Parathyroid adenoma (tissue), 2 donors: Measurements from ENCODE around the gene PEPD.
A peak's percentile ranks its signal among the peaks of the same experiment; 100 is the strongest.

ENCODE experiments used
- H2AFZ ChIP-seq: fragments of 300-600 bp; sonication (generic); one replicate; pipeline ENCODE4 v1.7.0; 2017; ENCODE audit warnings: antibody characterized with exemption, mild to moderate bottlenecking
- H3K27ac ChIP-seq: fragments of 300-600 bp; sonication (generic); one replicate; pipeline ENCODE4 v1.7.0; 2017
- H3K27me3 ChIP-seq: fragments of 300-600 bp; sonication (generic); one replicate; pipeline ENCODE4 v1.7.0; 2017; ENCODE audit warnings: low read length; ENCODE audit not compliant: control insufficient read depth, insufficient read depth
- H3K36me3 ChIP-seq: fragments of 300-600 bp; sonication (generic); one replicate; pipeline ENCODE4 v1.7.0; 2017; ENCODE audit warnings: low read length; ENCODE audit not compliant: control insufficient read depth, insufficient read depth
- H3K4me1 ChIP-seq: fragments of 300-600 bp; sonication (generic); one replicate; pipeline ENCODE4 v1.7.0; 2017; ENCODE audit warnings: control low read depth
- H3K4me2 ChIP-seq: fragments of 300-600 bp; sonication (generic); one replicate; pipeline ENCODE4 v1.7.0; 2017; ENCODE audit warnings: low read length
- H3K4me3 ChIP-seq: fragments of 300-600 bp; sonication (generic); one replicate; pipeline ENCODE4 v1.7.0; 2017; ENCODE audit warnings: low read depth, low read length
- H3K79me2 ChIP-seq: fragments of 300-600 bp; sonication (generic); one replicate; pipeline ENCODE4 v1.7.0; 2017; ENCODE audit warnings: control low read depth
- H3K9ac ChIP-seq: fragments of 300-600 bp; sonication (generic); one replicate; pipeline ENCODE4 v1.7.0; 2017; ENCODE audit warnings: mild to moderate bottlenecking
- H3K9me3 ChIP-seq: fragments of 300-600 bp; sonication (generic); one replicate; pipeline ENCODE4 v1.7.0; 2017; ENCODE audit warnings: low read length; ENCODE audit not compliant: control insufficient read depth
- TF ChIP-seq, protein P1 (sequence below): fragments of 300-600 bp; sonication (generic); IDR thresholded peaks from one replicate; pipeline ENCODE4 v1.7.0; 2017; ENCODE audit warnings: antibody characterized with exemption, mild to moderate bottlenecking
- donor health status: primary hyperparathyroidism.

The PEPD gene

DNA sequence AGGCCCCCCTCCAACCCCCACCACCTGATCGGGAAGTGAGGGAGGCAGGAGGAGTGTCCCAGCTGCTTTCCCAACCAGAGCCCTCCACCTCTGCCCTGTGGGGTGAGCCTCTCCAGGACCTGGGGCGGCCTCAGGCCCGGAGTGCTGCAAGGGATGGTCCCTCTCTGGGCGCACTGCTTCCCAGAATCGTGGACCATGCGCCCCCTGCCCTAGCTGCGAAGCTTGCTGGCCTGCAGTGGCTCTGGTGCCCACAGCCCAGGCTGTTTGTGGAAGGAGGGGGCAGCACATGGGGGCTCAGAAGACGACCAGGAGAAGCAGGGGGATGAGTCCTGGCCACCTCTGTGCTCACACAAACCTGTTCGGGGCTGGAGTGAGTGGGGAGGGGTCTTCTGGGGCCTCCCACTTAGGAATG, 114.4 kb downstream of the PEPD start:
- no peaks in the 10 kb centered on the region for H3K4me1 ChIP-seq
- no peak overlapping the region for H3K27ac ChIP-seq
- H3K4me3 ChIP-seq: no peak overlapping the region
- no peak overlapping the region for H3K9ac ChIP-seq
- no peaks in the 10 kb centered on the region for H3K79me2 ChIP-seq
- TF ChIP-seq, protein P1, sequence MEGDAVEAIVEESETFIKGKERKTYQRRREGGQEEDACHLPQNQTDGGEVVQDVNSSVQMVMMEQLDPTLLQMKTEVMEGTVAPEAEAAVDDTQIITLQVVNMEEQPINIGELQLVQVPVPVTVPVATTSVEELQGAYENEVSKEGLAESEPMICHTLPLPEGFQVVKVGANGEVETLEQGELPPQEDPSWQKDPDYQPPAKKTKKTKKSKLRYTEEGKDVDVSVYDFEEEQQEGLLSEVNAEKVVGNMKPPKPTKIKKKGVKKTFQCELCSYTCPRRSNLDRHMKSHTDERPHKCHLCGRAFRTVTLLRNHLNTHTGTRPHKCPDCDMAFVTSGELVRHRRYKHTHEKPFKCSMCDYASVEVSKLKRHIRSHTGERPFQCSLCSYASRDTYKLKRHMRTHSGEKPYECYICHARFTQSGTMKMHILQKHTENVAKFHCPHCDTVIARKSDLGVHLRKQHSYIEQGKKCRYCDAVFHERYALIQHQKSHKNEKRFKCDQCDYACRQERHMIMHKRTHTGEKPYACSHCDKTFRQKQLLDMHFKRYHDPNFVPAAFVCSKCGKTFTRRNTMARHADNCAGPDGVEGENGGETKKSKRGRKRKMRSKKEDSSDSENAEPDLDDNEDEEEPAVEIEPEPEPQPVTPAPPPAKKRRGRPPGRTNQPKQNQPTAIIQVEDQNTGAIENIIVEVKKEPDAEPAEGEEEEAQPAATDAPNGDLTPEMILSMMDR: no peak
- no peak overlapping the region for H2AFZ ChIP-seq
- no peaks in the 10 kb centered on the region for H3K36me3 ChIP-seq
- no peaks in the 10 kb centered on the region for H3K27me3 ChIP-seq
- no peaks in the 10 kb centered on the region for H3K9me3 ChIP-seq
- no peak overlapping the region for H3K4me2 ChIP-seq

DNA sequence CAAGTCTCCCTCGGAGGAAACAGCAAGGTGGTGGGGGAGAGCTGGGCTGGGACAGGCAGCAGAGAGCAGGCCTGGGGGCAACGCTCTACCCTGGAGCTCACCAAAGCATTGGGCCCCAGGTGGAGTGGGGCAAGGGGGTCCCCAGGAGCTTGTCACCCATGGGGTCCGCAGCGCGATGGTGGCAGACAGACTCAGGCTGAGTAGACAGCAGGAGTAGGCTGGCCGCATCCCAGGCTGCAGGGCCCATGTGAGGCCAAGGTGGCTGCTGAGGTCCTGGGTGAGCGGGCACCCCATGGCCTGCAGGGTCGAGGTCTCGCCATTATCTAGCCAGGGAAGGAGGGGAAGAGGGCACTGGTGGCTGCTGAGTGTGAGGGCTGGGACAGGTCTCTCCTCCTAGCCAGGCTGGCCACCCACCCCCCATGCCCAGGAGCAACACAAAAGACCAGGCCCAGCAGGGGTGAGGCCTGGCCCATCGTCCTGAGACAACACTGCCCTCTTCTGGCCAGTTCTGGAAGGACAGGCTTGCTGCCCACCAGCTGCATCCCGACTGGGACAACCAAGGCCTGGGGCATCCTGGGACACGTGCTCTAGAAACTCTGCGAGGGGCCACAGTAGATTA, 115.0 kb downstream of the PEPD start:
- Histone ChIP-seq H3K36me3 (no peaks in the 10 kb centered on the region), H3K4me2 (no peak overlapping the region), H3K27me3 (no peaks in the 10 kb centered on the region), H3K9ac (no peak overlapping the region), H3K27ac (no peak overlapping the region), H2AFZ (no peak overlapping the region), H3K4me1 (no peaks in the 10 kb centered on the region), H3K9me3 (no peaks in the 10 kb centered on the region), H3K79me2 (no peaks in the 10 kb centered on the region), H3K4me3 (no peak overlapping the region)
- TF ChIP-seq, protein P1: peak; percentile 91

DNA sequence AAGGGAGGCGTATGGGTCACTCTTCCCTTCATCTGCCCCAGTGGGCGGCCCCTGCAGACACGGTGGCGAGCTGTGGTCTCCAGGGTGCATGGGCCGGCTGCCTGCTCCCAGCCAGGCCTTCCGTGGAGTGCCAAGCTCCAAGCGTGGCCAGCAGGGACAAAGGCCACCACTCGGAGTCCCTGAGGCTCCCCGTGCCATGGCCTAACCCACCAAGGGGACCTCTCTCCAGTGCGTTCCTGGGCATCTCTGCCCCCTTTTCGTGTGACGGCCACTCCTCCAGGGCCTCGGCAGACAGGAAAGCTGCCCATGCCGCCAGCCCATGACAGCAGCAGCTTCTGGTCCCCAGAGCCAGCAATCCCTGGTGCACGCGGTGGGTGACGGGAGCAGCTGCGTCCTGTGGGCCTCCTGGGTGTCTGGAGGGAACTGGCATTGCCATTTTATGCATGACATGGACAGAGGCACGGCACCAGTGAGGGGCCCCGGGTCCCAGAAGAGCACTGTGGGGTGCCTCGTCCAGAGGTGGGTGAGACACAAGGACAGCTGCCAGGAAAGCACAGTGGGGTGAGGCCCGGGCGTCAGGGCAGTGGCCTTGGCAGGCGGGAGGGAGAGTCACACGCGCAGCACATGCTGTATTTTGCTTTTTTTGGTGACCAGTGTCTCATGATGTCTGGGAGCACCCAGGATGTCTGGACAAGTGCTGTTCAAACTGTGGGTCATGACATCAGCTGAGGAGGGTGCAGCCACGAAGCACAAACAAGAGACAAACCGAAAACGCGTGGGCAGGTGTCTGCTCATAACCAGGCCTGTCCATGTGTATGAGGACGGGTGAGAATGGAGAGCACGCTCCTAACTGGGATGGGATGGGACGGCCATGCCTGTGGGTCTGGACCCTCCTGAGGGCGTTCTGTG, 115.8 kb downstream of the PEPD start:
- Histone ChIP-seq H3K4me1 (no peaks in the 10 kb centered on the region), H3K27me3 (no peaks in the 10 kb centered on the region), H2AFZ (no peak overlapping the region), H3K9ac (no peak overlapping the region), H3K36me3 (no peaks in the 10 kb centered on the region), H3K4me2 (no peak overlapping the region), H3K79me2 (no peaks in the 10 kb centered on the region), H3K4me3 (no peak overlapping the region), H3K9me3 (no peaks in the 10 kb centered on the region), H3K27ac (no peak overlapping the region)
- TF ChIP-seq, protein P1: no peak

DNA sequence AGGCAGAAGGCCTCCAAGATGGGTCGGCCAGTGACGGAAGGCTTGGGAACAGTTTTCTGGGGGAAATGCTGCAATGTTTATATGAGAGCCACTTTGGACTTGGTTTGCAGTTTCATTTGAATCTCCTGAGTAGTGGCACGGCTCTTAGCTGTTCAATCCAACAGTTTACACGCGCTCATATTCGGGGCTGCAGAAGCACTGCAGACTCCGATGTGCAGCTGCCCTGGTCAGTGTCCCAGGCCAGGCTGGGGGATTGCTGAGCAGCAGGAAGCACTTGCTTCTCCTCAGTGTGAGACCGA, 116.4 kb downstream of the PEPD start:
- no peaks in the 10 kb centered on the region for H3K9me3 ChIP-seq
- no peaks in the 10 kb centered on the region for H3K79me2 ChIP-seq
- H2AFZ ChIP-seq: no peak overlapping the region
- H3K27ac ChIP-seq: no peak overlapping the region
- no peak overlapping the region for H3K9ac ChIP-seq
- H3K4me3 ChIP-seq: no peak overlapping the region
- TF ChIP-seq, protein P1: no peak
- H3K4me2 ChIP-seq: no peak overlapping the region
- H3K4me1 ChIP-seq: no peaks in the 10 kb centered on the region
- H3K27me3 ChIP-seq: no peaks in the 10 kb centered on the region
- H3K36me3 ChIP-seq: no peaks in the 10 kb centered on the region
